ENCODE results near the gene KLHL22.
"Not testable (repeated sequence)": the region's sequence is repeated elsewhere in the genome, so short reads cannot be mapped to it uniquely, and the experiment has no call there.

Gene KLHL22

GRCh38 chr22:20484948-20485683 is 10.5 kb downstream of the KLHL22 start:
- TF ChIP-seq, protein P1, sequence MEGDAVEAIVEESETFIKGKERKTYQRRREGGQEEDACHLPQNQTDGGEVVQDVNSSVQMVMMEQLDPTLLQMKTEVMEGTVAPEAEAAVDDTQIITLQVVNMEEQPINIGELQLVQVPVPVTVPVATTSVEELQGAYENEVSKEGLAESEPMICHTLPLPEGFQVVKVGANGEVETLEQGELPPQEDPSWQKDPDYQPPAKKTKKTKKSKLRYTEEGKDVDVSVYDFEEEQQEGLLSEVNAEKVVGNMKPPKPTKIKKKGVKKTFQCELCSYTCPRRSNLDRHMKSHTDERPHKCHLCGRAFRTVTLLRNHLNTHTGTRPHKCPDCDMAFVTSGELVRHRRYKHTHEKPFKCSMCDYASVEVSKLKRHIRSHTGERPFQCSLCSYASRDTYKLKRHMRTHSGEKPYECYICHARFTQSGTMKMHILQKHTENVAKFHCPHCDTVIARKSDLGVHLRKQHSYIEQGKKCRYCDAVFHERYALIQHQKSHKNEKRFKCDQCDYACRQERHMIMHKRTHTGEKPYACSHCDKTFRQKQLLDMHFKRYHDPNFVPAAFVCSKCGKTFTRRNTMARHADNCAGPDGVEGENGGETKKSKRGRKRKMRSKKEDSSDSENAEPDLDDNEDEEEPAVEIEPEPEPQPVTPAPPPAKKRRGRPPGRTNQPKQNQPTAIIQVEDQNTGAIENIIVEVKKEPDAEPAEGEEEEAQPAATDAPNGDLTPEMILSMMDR (IDR thresholded peaks at IDR 0.05; ENCODE audit: low read depth, low read length), result no peak

DNA sequence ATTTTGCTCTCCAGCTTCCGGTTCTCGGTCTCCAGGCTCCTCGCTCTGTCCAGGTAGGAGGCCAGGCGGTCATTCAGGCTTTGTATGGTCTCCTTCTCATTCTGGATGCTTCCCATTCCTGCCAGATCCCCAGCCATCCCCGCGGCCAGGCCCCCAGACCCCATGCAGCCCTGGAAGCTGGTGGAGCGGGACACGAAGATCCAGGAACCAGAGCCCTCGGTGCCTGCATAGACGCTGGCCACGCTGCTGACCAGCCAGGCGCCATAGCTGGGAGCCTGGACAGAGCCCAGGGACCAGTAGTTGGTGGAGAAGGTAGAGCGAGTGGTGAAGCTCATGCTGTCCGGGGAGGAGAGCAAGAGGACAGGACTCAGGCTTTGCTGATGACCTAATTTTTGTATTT is 11.8 kb downstream of the KLHL22 start:
- TF ChIP-seq, protein P1 (IDR thresholded peaks at IDR 0.05; ENCODE audit: low read depth, low read length), result no peak
- no peak overlapping the region for H3K4me3 ChIP-seq (ENCODE audit: low read depth, low read length)

More at GRCh38 chr22:20484948-20485683, 10.5 kb downstream of the KLHL22 start:
- H3K4me3 ChIP-seq (ENCODE audit: low read depth, low read length), result no peak overlapping the region

- H3K4me3 ChIP-seq (ENCODE audit: low read depth, low read length), result not testable (repeated sequence)
Measured at GRCh38 chr22:20483143-20483506, 12.5 kb downstream of the KLHL22 start.

DNA sequence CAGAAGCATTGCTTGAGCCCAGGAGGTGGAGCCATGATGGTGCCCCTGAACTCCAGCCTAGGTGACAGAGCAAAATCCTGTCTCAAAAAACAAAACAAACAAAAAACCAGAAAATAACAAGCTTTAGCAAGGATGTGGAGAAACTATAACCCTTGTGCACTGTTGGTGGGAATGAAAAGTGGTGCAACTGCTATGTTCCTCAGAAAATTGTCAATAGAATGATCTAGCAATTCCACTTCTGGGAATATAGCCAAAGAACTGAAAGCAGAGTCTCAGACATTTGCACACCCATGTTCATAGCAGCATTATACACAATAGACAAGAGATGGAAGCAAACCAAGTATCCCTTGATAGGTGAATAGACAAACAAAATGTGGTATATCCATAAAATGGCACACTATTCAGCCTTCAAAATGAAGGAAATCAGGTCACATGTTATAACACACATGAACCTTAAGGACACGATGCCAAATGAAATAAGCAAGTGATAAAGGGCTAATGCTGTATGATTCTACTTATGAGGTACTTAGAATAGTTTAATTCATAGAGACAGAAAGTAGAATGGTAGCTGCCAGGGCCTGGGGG is 15.9 kb downstream of the KLHL22 start:
- no peak overlapping the region for H3K4me3 ChIP-seq (ENCODE audit: low read depth, low read length)
- TF ChIP-seq, protein P1 (IDR thresholded peaks at IDR 0.05; ENCODE audit: low read depth, low read length), result no peak

- not testable (repeated sequence) for H3K4me3 ChIP-seq (ENCODE audit: low read depth, low read length)
Measured at GRCh38 chr22:20478059-20478458, 17.5 kb downstream of the KLHL22 start.

DNA sequence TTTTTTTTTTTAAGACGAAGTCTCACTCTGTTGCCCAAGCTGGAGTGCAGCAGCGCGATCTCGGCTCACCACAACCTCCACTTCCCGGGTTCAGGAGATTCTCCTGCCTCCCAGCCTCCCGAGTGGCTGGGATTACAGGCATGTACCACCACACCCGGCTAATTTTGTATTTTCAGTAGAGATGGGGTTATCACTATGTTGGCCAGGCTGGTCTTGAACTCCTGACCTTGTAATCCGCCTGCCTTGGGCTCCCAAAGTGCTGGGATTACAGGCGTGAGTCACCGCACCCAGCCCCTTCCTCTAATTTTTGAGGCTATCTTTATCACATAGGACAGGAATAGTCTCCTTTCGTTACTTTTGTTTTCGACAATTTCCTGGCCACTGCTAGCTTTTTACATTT is 20.0 kb downstream of the KLHL22 start:
- not testable (repeated sequence) for H3K4me3 ChIP-seq (ENCODE audit: low read depth, low read length)

- TF ChIP-seq, protein P1 (IDR thresholded peaks at IDR 0.05; ENCODE audit: low read depth, low read length), result no peak
- no peak overlapping the region for H3K4me3 ChIP-seq (ENCODE audit: low read depth, low read length)
Measured at GRCh38 chr22:20475115-20475436, 20.5 kb downstream of the KLHL22 start.

- TF ChIP-seq, protein P1 (IDR thresholded peaks at IDR 0.05; ENCODE audit: low read depth, low read length), result no peak
- H3K4me3 ChIP-seq (ENCODE audit: low read depth, low read length), result no peak overlapping the region
Measured at GRCh38 chr22:20472629-20473442, 22.8 kb downstream of the KLHL22 start.

Measured in WI38 (cell line).